Muscle of back (tissue), 13 donors: ENCODE results near the gene CYP27C1. TPM values are rescaled to one million over a fixed set of nuclear protein-coding genes. Genes with fewer than 3 reads are reported as not detected.
"Not testable (repeated sequence)": the region's sequence is repeated elsewhere in the genome, so short reads cannot be mapped to it uniquely, and the experiment has no call there.

Experiments
- DNase-seq, 3 donors: peaks; one replicate each; pipeline versions ENCODE4 v3.0.0 to v3.0.0-alpha.2; 2013
- long read RNA-seq, 9 donors: transcript quantifications; one replicate each; lab custom pipeline, GENCODE V29; 2026
- polyA plus RNA-seq, 10 donors: library from polyadenylated mRNA; unstranded; fragments of 120-200 nt; gene quantifications; one replicate each; pipeline ENCODE4 v1.2.1, GENCODE V29; 2013; ENCODE audit not compliant: insufficient read length in 10 of 10

Gene CYP27C1
- 1 to 10 TPM; 2.7 to 7.5 (median 5.2) TPM for polyA plus RNA-seq
- long read RNA-seq, donor 1 = 0 reads
- long read RNA-seq, donor 2 = 0 reads
- long read RNA-seq, donor 3 = 0 reads
- long read RNA-seq, donor 4 = 0 reads
- long read RNA-seq, donor 5 = 0 reads
- long read RNA-seq, donor 6 = 0 reads
- long read RNA-seq, donor 7 = 0 reads
- long read RNA-seq, donor 8 = 0 reads
- long read RNA-seq, donor 9 = 0 reads

GRCh38 chr2:127220102-127220767 is at the start of gene CYP27C1:
Gene CYP27C1, minus strand, starts transcription at chr2:127220299. Its CDS starts 29 bp downstream, at chr2:127220270.
- peak in 2 of 3 donors; percentile 61 to 81 for DNase-seq

- DNase-seq = peak; percentile 36 to 69 (median 38)
Measured at GRCh38 chr2:127261804-127262406, 41.8 kb upstream of the CYP27C1 start.

- DNase-seq = no peak
Measured at GRCh38 chr2:127259355-127259754, 39.3 kb upstream of the CYP27C1 start.

- DNase-seq = no peak
Measured at GRCh38 chr2:127256866-127257265, 36.8 kb upstream of the CYP27C1 start.

- no peak for DNase-seq
Measured at GRCh38 chr2:127256381-127256780, 36.3 kb upstream of the CYP27C1 start.

- DNase-seq = no peak
Measured at GRCh38 chr2:127255721-127256120, 35.6 kb upstream of the CYP27C1 start.

- DNase-seq = peak; percentile 18 to 82 (median 58)
Measured at GRCh38 chr2:127255146-127255545, 35.0 kb upstream of the CYP27C1 start.

- peak in 1 of 3 donors; percentile 33 for DNase-seq
Measured at GRCh38 chr2:127254386-127254981, 34.4 kb upstream of the CYP27C1 start.

GRCh38 chr2:127241184-127241583 is 21.1 kb upstream of the CYP27C1 start:
- DNase-seq = not testable (repeated sequence)

GRCh38 chr2:127239395-127239794 is 19.3 kb upstream of the CYP27C1 start:
- DNase-seq = no peak

GRCh38 chr2:127237768-127238167 is 17.7 kb upstream of the CYP27C1 start:
- DNase-seq = not testable (repeated sequence)

- DNase-seq = no peak
Measured at GRCh38 chr2:127235082-127235702, 15.1 kb upstream of the CYP27C1 start.

GRCh38 chr2:127233710-127234109 is 13.6 kb upstream of the CYP27C1 start:
- DNase-seq = no peak

GRCh38 chr2:127231130-127231865 is 11.2 kb upstream of the CYP27C1 start:
- peak in 2 of 3 donors; percentile 60 to 86 for DNase-seq

- DNase-seq = no peak
Measured at GRCh38 chr2:127229555-127229954, 9.5 kb upstream of the CYP27C1 start.

- DNase-seq = peak; percentile 13 to 51 (median 36)
Measured at GRCh38 chr2:127228102-127228501, 8.0 kb upstream of the CYP27C1 start.

- not testable (repeated sequence) for DNase-seq
Measured at GRCh38 chr2:127227264-127227660, 7.2 kb upstream of the CYP27C1 start.

- DNase-seq = peak in 2 of 3 donors; percentile 25 to 73
Measured at GRCh38 chr2:127226520-127227263, 6.6 kb upstream of the CYP27C1 start.

GRCh38 chr2:127226132-127226519 is 6.0 kb upstream of the CYP27C1 start:
- DNase-seq = no peak

GRCh38 chr2:127225186-127225960 is 5.3 kb upstream of the CYP27C1 start:
- peak in 1 of 3 donors; percentile 12 for DNase-seq
